Activated T-helper 17 cell treated with anti-CD3 and anti-CD28 coated beads, Interleukin-2, amount 50 U/mL, for 72 hours (primary cell): ENCODE data around the gene PPP1R14D. TPM values are rescaled to one million over a fixed set of nuclear protein-coding genes. Genes with fewer than 3 reads are reported as not detected.
A peak's percentile ranks its signal among the peaks of the same experiment; 100 is the strongest.

Experiments used
- ATAC-seq: fragments of 150-1000 bp; cut with Tn5 transposase; replicated peaks from 2 replicates; pipeline ENCODE4 v1.10.0; 2021; ENCODE audit warnings: mild to moderate bottlenecking, moderate library complexity
- H3K27ac Mint-ChIP-seq: one replicate; pipeline ENCODE4 v1.8.0; 2022; ENCODE audit warnings: mixed read lengths
- H3K27me3 Mint-ChIP-seq: one replicate; pipeline ENCODE4 v1.8.0; 2022; ENCODE audit warnings: mixed read lengths
- H3K36me3 Mint-ChIP-seq: one replicate; pipeline ENCODE4 v1.8.0; 2022; ENCODE audit warnings: low read depth, mild to moderate bottlenecking, mixed read lengths
- H3K4me1 Mint-ChIP-seq: one replicate; pipeline ENCODE4 v1.8.0; 2022; ENCODE audit warnings: mixed read lengths
- H3K4me3 Mint-ChIP-seq: one replicate; pipeline ENCODE4 v1.8.0; 2022; ENCODE audit warnings: mild to moderate bottlenecking, mixed read lengths
- H3K9me3 Mint-ChIP-seq: one replicate; pipeline ENCODE4 v1.8.0; 2022; ENCODE audit warnings: mixed read lengths
- total RNA-seq, 2 donors: library from RNA; stranded (reverse); gene quantifications; one replicate each; pipeline ENCODE4 v1.2.3, GENCODE V29; 2022

The PPP1R14D gene
- total RNA-seq, 2 donors from 2014 or later: not detected

DNA sequence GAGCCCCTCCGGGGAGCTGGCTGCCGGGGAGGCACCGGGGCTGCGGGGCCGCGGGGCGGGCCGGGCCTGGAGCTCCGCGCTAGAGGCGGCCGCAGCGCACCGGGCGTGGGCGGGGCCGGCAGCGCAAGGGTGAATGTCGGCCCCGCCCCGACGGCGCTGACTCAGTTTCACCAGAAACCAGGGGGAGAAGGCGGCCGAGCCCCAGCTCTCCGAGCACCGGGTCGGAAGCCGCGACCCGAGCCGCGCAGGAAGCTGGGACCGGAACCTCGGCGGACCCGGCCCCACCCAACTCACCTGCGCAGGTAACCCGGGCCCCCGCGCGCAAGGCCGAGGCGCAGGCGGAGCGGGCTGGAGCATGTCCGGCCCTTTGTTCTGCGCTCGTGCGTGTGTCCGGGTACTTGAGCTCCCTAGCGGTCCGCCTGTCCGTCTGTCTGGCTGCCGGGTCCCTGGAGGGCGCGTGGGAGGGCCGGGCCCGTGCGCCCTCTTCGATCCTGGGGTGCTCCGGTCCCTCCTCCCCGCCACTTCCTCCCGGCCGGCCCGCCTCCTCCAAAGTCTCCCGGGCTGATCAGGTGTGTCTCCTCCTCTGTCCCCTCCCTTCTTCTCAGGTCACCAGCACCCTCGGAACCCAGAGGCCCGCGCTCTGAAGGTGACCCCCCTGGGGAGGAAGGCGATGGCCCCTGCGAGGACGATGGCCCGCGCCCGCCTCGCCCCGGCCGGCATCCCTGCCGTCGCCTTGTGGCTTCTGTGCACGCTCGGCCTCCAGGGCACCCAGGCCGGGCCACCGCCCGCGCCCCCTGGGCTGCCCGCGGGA lies 15.6 kb upstream of the PPP1R14D start, which contains the start of gene SPINT1:
Gene SPINT1, plus strand, starts transcription at position 164 of the 811 bp plus-strand sequence. Its CDS starts 507 bp downstream, at position 671.
- Mint-ChIP-seq H3K9me3 (no peaks in the 10 kb centered on the region), H3K27ac (peak within 1 kb of the TSS; percentile 65), H3K27me3 (no peaks in the 10 kb centered on the region), H3K36me3 (no peaks in the 10 kb centered on the region), H3K4me1 (peaks cover 15% of the 10 kb centered on the region), H3K4me3 (peak within 1 kb of the TSS; percentile 85)
- peak; percentile 88 for ATAC-seq

GRCh38 chr15:40843261-40843884 lies 14.9 kb upstream of the PPP1R14D start:
- Mint-ChIP-seq H3K36me3 (no peaks in the 10 kb centered on the region), H3K27me3 (no peaks in the 10 kb centered on the region), H3K9me3 (no peaks in the 10 kb centered on the region), H3K4me3 (peak overlapping the region; percentile 72), H3K4me1 (peaks cover 15% of the 10 kb centered on the region), H3K27ac (no peak overlapping the region)
- no peak for ATAC-seq

DNA sequence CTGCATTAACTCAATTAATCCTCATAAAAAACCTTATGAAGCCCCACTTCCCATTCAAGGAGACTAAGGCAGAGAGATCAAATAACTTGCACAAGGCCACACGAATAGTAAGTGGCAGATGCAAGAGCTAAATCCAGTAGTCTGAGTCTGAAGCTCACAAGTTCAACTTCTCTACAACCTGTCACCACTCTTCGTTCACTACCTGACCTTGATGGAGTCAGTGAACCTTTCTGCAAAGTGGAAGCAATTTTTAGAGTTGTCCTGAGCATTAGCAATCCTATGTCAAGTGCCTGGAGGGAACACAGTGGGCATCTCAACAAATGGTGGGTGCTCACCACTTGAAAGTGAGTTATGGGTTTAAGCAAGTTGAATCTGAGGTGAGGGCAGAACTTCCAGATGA lies 13.2 kb upstream of the PPP1R14D start:
- no peak overlapping the region for H3K27ac Mint-ChIP-seq
- no peaks in the 10 kb centered on the region for H3K27me3 Mint-ChIP-seq
- no peaks in the 10 kb centered on the region for H3K36me3 Mint-ChIP-seq
- H3K4me1 Mint-ChIP-seq: peaks cover 4% of the 10 kb centered on the region
- no peak overlapping the region for H3K4me3 Mint-ChIP-seq
- no peaks in the 10 kb centered on the region for H3K9me3 Mint-ChIP-seq
- ATAC-seq: no peak

GRCh38 chr15:40838756-40839155 lies 10.2 kb upstream of the PPP1R14D start:
- no peaks in the 10 kb centered on the region for H3K4me1 Mint-ChIP-seq
- no peaks in the 10 kb centered on the region for H3K36me3 Mint-ChIP-seq
- no peak for ATAC-seq
- no peak overlapping the region for H3K27ac Mint-ChIP-seq
- H3K4me3 Mint-ChIP-seq: no peak overlapping the region
- H3K9me3 Mint-ChIP-seq: no peaks in the 10 kb centered on the region
- H3K27me3 Mint-ChIP-seq: no peaks in the 10 kb centered on the region

DNA sequence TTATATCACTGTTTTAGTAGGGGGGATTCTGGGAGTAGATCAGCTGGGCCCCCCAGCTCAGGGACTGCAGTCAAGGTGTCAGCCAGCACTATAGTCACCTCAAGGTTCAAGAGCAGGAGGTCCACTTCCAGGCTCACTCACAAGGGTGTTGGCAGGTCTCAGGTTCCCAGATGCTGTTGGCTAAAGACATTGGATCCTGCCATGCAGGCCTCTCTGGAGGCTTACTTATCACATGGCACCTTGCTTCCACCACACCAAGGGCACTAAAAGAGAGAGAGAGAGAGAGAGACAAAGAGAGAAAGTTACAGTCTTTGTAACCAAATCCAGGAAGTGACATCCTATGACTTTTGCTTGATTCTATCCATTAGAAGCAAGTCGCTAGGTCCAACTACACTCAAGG lies 7.5 kb upstream of the PPP1R14D start:
- Mint-ChIP-seq H3K9me3 (no peaks in the 10 kb centered on the region), H3K4me1 (no peaks in the 10 kb centered on the region), H3K36me3 (no peaks in the 10 kb centered on the region), H3K27ac (no peak overlapping the region), H3K27me3 (no peaks in the 10 kb centered on the region), H3K4me3 (no peak overlapping the region)
- no peak for ATAC-seq

DNA sequence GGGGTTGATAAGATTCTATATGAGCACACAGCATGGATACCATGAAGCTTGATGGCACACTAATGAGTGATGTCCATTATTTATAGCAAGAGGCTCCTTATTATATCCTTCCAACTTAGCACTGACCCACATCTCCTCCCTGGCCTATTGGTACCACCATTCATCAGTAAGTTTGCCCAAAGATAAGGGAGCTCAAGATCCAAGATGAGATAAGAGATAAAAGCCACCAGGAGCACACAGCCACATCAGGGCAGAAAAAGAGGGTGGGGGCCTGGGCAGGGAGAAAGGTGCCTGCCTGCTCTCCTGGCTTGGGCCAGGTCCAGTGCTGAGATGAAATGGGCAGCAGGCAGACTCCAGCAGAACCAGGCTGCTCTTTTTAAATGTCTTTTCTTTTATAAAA lies 4.4 kb upstream of the PPP1R14D start:
- H3K4me3 Mint-ChIP-seq: no peak overlapping the region
- H3K4me1 Mint-ChIP-seq: no peaks in the 10 kb centered on the region
- no peaks in the 10 kb centered on the region for H3K27me3 Mint-ChIP-seq
- no peak for ATAC-seq
- H3K9me3 Mint-ChIP-seq: no peaks in the 10 kb centered on the region
- no peak overlapping the region for H3K27ac Mint-ChIP-seq
- no peaks in the 10 kb centered on the region for H3K36me3 Mint-ChIP-seq

- no peaks in the 10 kb centered on the region for H3K9me3 Mint-ChIP-seq
- no peak overlapping the region for H3K27ac Mint-ChIP-seq
- no peak for ATAC-seq
- no peaks in the 10 kb centered on the region for H3K27me3 Mint-ChIP-seq
- no peaks in the 10 kb centered on the region for H3K36me3 Mint-ChIP-seq
- no peaks in the 10 kb centered on the region for H3K4me1 Mint-ChIP-seq
- no peak overlapping the region for H3K4me3 Mint-ChIP-seq
These were observed 3.4 kb upstream of the PPP1R14D start for GRCh38 chr15:40831861-40832260.

DNA sequence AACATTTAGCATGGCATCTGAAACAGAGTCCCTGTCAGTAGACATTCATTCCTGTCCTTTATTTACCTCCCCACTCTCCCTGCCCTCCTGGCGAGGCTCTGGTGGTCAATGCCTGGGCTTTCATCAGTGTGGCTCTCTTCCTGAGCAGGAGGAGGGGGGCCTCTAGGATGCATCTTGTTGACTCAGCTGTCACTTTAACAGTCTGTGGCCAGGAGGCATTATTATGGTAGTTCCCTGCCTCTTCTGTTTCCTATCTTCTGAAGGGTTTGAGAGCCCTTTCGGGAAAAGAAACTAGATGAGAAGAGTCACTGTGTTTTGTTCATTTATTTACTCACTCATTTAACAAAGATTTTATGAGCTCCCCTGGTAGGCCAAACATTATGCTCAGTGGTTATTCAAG lies 2.4 kb upstream of the PPP1R14D start:
- H3K36me3 Mint-ChIP-seq: no peaks in the 10 kb centered on the region
- no peak overlapping the region for H3K4me3 Mint-ChIP-seq
- H3K27me3 Mint-ChIP-seq: no peaks in the 10 kb centered on the region
- H3K4me1 Mint-ChIP-seq: no peaks in the 10 kb centered on the region
- no peaks in the 10 kb centered on the region for H3K9me3 Mint-ChIP-seq
- H3K27ac Mint-ChIP-seq: no peak overlapping the region
- ATAC-seq: no peak

DNA sequence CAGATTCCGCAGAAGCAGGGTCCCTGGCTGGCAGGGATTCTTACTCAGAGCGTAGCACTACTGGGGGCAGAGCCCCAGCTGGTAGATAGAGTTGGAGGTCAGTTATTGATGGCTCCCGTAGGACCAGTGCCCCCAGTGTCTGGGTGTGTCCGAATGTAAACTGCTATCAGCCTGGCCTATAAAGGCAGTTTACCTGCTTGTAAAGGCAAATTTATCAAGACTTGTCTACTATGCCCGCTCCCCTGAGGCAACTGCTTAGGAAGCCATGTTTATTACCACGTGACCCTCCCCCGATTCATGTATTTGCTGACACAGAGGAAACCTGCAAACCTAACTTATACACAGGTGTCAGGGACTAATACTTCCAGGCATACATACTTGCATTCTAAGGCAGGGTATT lies 607 bp upstream of the PPP1R14D start:
- Mint-ChIP-seq H3K4me1 (no peaks in the 10 kb centered on the region), H3K36me3 (no peaks in the 10 kb centered on the region), H3K27me3 (no peaks in the 10 kb centered on the region), H3K27ac (no peak overlapping the region), H3K9me3 (no peaks in the 10 kb centered on the region), H3K4me3 (no peak overlapping the region)
- no peak for ATAC-seq

GRCh38 chr15:40826423-40827075 lies 2.0 kb downstream of the PPP1R14D start:
- Mint-ChIP-seq H3K27ac (no peak overlapping the region), H3K4me1 (no peaks in the 10 kb centered on the region), H3K27me3 (no peaks in the 10 kb centered on the region), H3K4me3 (no peak overlapping the region), H3K36me3 (no peaks in the 10 kb centered on the region), H3K9me3 (no peaks in the 10 kb centered on the region)
- no peak for ATAC-seq

GRCh38 chr15:40825661-40826422 lies 2.7 kb downstream of the PPP1R14D start:
- Mint-ChIP-seq H3K36me3 (no peaks in the 10 kb centered on the region), H3K9me3 (no peaks in the 10 kb centered on the region), H3K27me3 (no peaks in the 10 kb centered on the region), H3K27ac (no peak overlapping the region), H3K4me3 (no peak overlapping the region), H3K4me1 (no peaks in the 10 kb centered on the region)
- no peak for ATAC-seq

- no peaks in the 10 kb centered on the region for H3K36me3 Mint-ChIP-seq
- H3K27ac Mint-ChIP-seq: no peak overlapping the region
- H3K4me1 Mint-ChIP-seq: no peaks in the 10 kb centered on the region
- H3K9me3 Mint-ChIP-seq: no peaks in the 10 kb centered on the region
- peak; percentile 19 for ATAC-seq
- no peak overlapping the region for H3K4me3 Mint-ChIP-seq
- H3K27me3 Mint-ChIP-seq: no peaks in the 10 kb centered on the region
These were observed 4.8 kb downstream of the PPP1R14D start for GRCh38 chr15:40823572-40824343.

DNA sequence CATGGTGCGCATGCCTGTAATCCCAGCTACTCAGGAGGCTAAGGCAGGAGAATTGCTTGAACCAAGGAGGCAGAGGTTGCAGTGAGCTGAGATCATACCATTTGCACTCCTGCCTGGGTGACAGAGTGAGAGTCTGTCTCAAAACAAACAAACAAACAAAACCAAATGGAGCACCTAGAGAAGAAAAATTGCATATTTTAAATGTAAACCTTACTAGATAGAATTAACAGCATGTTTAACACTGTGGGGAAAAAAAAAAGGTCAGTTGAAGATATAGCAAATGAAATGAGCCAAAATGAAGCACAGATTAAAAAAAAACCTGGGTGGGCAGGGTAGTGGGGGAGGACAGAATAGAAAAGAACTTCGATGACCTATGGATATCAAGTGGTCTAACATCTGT lies 7.3 kb downstream of the PPP1R14D start:
- H3K4me1 Mint-ChIP-seq: no peaks in the 10 kb centered on the region
- no peaks in the 10 kb centered on the region for H3K9me3 Mint-ChIP-seq
- no peak overlapping the region for H3K27ac Mint-ChIP-seq
- H3K27me3 Mint-ChIP-seq: no peaks in the 10 kb centered on the region
- no peak for ATAC-seq
- no peaks in the 10 kb centered on the region for H3K36me3 Mint-ChIP-seq
- no peak overlapping the region for H3K4me3 Mint-ChIP-seq

DNA sequence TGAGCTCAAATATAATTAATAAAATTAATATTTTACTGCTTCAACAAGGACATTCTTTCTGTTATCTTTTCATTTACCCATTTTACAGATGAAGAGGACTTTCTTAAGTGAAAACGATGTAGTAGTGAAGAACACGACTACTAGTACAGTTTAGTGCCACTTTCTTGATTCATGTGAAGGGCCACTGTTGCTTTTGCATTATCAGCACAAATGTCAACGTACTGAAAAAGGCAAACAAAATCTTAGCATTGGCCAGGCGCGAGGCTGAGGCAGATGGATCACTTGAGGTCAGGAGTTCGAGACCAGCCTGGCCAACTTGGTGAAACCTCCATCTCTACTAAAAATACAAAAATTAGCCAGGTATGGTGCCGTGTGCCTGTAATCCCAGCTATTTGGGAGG lies 9.5 kb downstream of the PPP1R14D start:
- peaks cover 13% of the 10 kb centered on the region for H3K36me3 Mint-ChIP-seq
- H3K27me3 Mint-ChIP-seq: no peaks in the 10 kb centered on the region
- H3K27ac Mint-ChIP-seq: no peak overlapping the region
- H3K4me1 Mint-ChIP-seq: no peaks in the 10 kb centered on the region
- no peak overlapping the region for H3K4me3 Mint-ChIP-seq
- no peak for ATAC-seq
- H3K9me3 Mint-ChIP-seq: no peaks in the 10 kb centered on the region
